HG02943 (cell line): ENCODE measurements around the gene GALNT15.
A peak's percentile ranks its signal among the peaks of the same experiment; 100 is the strongest.

ENCODE experiments used
- ATAC-seq: cut with Tn5 transposase; IDR thresholded peaks from one replicate; pipeline ENCODE4 v1.9.1; 2021; ENCODE audit warnings: mild to moderate bottlenecking, low read depth, moderate library complexity; ENCODE audit not compliant: unreplicated experiment

Gene GALNT15

GRCh38 chr3:16249886-16250285 is 75.4 kb downstream of the GALNT15 start:
- ATAC-seq: no peak

- ATAC-seq: no peak
Observed at GRCh38 chr3:16251316-16252085, 77.0 kb downstream of the GALNT15 start.

DNA sequence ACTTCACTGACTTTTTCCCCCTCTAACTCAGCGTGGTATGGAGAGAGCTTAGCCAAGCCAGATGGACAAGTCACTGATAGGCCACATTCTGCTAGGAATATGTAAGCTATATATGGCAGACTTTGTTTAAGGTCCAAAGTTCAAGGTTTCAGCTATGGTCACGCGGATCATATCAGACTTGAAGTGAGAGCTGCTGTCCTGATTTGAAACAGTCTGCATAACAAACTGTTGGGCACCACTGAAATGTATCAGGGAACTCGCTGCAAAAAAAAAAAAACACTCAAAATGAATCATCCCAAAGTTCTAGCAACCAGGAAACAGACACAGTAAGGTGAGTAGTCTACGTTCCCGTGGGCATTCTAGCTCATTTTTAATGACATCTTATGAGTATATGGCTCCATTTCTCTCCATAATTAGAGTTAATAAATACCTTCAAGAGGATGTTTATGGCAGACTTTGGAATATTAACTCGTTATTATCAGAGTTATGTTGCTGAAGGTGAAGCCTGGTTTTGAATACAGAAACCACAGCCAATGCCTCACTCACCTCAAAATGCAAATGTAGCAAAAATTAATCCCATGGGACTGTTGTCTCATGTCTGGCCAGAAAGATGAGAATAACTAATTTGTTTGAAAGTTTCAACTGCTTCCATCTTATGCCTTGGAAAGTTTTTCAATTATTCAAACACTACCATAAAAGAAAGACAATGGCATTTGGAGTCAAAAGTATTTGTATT is 77.9 kb downstream of the GALNT15 start:
- ATAC-seq: peak; percentile 45

DNA sequence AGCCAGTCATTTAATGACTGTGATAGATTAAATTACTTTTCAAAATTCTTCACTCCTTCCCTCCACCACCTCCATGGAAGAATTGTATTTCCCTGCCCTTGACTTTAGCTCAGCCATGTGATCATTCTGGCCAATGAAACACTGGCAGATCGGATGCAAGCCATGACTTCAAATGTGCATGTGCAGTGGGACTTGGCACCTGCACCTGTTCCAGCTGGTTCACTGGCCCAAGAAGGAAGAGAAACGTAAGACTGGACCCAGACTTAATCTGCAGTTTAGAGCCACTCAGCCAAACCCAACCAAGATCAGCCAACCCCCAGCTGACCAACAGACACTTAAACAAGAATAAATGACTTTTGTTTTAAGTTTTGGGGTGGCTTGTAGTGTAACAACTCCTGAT is 78.5 kb downstream of the GALNT15 start:
- ATAC-seq: no peak

DNA sequence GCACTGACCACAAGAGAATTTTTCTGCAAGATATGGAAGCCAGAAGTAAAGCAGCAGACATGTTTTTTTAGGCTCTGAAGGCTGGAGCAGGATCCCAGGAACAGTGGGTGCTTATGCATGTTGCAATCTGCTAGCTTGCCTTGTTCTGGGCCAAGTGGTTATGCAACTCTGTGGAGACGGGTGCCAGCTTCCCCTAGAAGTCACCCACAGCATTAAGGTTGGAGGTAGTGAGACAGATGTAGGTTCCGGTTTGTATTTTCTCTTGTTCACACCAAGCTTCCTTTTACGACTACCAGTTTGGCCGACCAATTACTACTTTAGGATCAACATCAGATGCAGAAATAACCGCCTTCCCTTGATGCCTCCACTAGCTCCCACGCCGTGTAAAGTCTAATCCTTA is 79.1 kb downstream of the GALNT15 start:
- ATAC-seq: no peak

GRCh38 chr3:16254916-16255315 is 80.4 kb downstream of the GALNT15 start:
- ATAC-seq: no peak

DNA sequence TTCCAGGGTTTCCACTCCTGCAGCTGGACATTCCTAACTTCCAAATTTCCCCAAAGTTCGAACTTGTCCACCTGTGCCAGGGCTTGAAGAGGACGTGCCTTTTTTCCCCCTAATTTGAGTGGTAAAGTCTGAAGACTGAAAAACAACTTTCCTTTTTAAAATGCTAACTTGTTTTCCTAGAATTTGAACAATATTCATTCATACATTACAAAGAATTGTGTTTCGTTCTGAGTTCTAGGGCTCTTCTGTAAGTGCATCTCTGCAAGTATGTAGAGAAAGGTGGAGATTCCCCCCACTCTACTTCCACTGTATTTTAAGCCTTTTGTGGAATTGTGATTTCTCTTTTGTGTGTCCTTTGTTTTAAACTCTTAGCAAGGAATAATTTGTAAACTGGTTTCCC is 80.8 kb downstream of the GALNT15 start:
- no peak for ATAC-seq

- no peak for ATAC-seq
Observed at GRCh38 chr3:16255726-16256125, 81.2 kb downstream of the GALNT15 start.

DNA sequence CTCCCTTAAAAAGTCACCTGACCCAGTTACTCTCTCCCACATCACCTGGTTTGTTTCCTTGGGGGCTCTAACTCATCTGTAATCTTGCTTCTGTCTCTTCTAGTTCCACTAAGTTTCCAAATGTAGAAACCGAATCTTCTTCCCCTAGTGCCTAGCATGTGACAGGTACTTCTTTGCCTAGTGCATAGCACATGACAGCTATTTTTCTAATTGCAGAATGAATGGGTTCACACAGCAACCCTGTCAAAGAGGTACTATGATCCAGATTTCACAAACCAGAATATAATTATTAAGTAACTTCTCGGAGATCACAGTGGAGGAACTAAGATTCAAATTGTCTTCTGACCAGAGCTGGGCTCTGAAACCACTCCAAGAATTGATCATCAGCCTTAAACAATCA is 82.8 kb downstream of the GALNT15 start:
- no peak for ATAC-seq

GRCh38 chr3:16258177-16258576 is 83.7 kb downstream of the GALNT15 start:
- ATAC-seq: no peak

GRCh38 chr3:16258866-16259265 is 84.4 kb downstream of the GALNT15 start:
- ATAC-seq: no peak

GRCh38 chr3:16260046-16260445 is 85.6 kb downstream of the GALNT15 start:
- no peak for ATAC-seq

GRCh38 chr3:16262174-16262573 is 87.7 kb downstream of the GALNT15 start:
- ATAC-seq: no peak

DNA sequence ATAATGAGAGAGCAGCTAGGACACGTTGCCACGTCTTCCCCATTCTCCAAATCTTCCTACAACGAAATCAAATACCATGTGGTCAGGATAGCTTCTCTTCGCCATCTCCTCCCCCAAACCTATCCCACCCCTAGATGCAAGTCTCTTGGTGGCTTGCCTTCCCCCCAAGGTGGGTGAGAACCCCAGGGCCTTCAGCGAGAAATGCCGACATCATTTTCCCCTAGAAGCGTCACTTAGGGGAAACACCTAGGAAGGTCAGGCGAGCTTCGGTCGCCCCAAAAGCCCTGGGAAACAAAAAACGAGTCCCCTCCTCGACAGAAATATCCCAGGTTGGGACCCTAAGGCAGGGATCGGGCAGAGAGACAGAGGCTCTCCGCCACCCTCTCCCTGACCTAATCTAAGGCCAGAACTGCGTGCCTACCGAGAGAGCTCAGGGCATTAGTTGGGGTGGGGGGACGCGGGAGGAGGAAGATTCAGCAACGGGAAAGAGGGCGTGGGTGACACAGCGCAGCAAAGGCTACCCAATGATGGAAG is 89.8 kb downstream of the GALNT15 start:
- no peak for ATAC-seq

DNA sequence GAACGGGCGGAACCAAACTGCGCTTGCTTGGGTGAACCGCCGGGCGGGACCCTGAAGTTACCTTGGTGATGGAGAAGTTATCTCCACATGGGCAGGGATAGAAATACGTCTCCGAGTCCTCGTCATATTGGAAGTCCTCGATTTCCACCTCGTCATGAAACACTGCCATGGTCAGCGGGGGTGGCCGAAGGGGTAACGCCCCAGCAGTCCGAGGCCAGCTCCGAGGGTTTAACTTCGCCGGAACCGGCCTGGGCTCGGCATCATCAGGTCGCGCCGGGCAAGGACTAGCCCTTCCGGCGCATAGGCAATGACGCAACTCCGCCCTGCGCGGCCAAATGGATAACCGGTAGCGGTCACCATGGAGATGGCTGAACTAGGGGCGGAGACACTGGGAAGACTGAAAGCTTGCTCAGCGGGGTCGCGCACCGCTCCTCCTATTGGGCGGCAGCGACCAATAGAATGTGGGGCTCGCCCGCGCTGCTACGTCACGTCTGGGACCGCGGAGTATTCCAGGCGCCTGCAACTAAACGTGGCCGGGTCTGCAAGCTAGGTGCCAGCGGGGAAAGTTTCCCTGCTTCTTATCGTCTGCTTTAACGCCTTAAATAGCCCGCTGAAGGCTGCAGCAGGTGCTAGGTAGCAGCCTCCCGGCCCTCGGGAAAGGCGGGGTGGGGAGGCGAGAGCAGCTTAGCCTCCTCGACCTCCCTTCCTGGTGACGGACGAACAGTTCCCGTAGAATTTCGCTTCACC is 90.4 kb downstream of the GALNT15 start, which contains the start of the genes DPH3 and OXNAD1:
DPH3 (minus strand) TSS at position 236 of the 747 bp plus-strand sequence; CDS start at position 169, 67 bp downstream.
OXNAD1 (plus strand) TSS at position 505 of the 747 bp plus-strand sequence. CDS start 5,741 bp downstream, outside the sequence.
- ATAC-seq: peak; percentile 99

GRCh38 chr3:16265455-16265786 is 90.9 kb downstream of the GALNT15 start:
- no peak for ATAC-seq

GRCh38 chr3:16266714-16267113 is 92.2 kb downstream of the GALNT15 start:
- no peak for ATAC-seq

DNA sequence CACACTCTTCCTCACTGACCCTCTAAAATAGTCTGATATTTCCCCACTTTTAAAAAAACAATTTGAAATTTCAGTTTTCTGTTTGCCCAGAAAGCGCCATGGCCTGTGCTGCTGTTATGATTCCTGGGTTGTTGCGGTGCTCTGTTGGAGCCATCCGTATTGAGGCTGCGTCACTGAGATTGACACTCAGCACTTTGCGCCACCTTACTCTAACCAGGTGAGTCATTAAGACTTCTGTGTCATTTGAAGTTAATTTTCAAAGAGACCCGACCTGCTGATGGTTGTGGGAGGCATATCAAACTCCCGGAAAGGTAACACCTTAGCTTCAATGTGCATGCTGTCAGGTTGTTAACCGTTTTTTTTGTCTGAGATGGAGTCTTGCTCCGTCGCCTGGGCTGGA is 96.4 kb downstream of the GALNT15 start:
- ATAC-seq: no peak

DNA sequence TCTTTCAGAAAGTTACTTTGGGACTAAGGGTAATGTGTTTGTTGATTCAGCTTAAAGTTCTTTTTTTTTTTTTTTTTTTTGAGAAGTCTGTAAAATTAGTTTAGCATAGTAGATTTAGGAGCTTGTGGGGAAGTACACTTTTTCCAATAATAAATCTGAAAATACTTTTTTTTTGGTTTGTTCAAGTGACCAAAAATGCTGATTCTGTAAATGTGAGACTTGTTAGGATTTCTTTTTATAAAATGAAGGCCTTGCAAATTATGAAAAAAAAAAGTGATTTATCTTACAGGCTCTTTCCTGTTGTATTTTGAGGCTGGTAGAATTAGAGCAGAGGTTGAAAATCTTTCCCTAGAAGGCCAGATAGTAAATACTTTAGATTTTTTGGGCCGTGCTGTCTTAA is 98.1 kb downstream of the GALNT15 start:
- ATAC-seq: no peak

DNA sequence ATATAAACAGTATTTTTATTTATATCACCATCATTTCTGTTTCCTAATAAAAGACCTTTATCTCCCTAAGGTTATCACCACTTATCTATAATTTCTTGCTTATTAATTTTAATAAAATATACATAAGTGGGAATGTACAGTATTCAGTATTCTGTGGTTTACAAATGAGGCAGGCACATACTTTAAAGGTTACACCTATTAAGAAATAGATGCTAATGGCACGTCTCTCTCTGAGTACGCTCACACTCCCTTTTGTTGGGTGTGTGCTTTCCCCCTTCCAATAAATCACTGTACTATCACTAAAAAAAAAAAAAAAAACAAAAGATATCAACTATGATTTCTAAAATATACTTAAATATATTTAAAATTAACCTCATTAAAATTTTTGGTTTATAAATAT is 99.4 kb downstream of the GALNT15 start:
- no peak for ATAC-seq

DNA sequence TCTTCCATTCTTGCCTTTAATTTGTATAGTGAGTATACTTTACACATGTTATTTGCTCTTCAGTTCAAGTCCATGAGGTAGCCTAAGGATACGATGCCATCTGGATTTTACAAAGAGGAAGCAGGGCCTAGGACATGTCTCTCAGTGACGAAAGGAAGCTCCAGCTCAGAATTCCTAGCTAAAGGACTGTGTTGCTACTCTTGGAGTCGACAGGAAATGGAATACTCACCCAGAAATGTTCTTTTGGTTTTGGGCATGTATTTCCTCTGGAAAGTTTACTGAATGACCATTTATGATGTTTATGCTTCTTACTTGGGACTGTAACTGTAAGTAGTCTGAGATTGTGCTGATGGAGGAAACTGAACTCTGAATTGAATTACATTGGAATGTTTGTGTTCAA is 103.0 kb downstream of the GALNT15 start:
- ATAC-seq: no peak
